ENCODE results near the gene MESP2.

MESP2 gene

GRCh38 chr15:89754361-89755154, 21.6 kb upstream of the MESP2 start:
- no peak for DNase-seq (ENCODE audit: extremely low read depth, low read depth)
- no peak for TF ChIP-seq CTCF (IDR thresholded peaks at IDR 0.05; ENCODE audit: low read depth, low read length, missing control alignments)
- H3K4me3 ChIP-seq (replicated peaks; ENCODE audit: low read depth, low read length), result no peak overlapping the region

DNA sequence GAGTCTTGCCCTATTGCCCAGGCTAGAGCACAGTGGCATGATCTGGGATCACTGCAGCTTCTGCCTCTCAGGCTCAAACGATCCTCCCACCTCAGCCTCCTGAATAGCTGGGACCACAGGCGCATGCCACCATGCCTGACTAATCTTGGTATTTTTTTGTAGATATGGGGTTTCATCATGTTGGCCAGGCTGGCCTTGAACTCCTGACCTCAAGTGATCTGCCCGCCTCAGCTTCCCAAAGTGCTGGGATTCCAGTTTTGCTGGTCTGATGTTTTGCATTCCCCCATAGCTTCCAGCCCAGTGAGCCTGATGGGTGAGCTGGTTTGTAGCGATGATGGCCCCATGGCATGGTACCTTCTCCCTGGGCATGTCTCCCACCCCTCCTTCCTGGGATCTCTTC, 20.4 kb upstream of the MESP2 start:
- TF ChIP-seq CTCF (IDR thresholded peaks at IDR 0.05; ENCODE audit: low read depth, low read length, missing control alignments), result no peak
- no peak for DNase-seq (ENCODE audit: extremely low read depth, low read depth)
- H3K4me3 ChIP-seq (replicated peaks; ENCODE audit: low read depth, low read length), result no peak overlapping the region

- H3K4me3 ChIP-seq (replicated peaks; ENCODE audit: low read depth, low read length), result no peak overlapping the region
- no peak for DNase-seq (ENCODE audit: extremely low read depth, low read depth)
- TF ChIP-seq CTCF (IDR thresholded peaks at IDR 0.05; ENCODE audit: low read depth, low read length, missing control alignments), result no peak
Observed at GRCh38 chr15:89756897-89757296, 19.2 kb upstream of the MESP2 start.

GRCh38 chr15:89758283-89758682, 17.8 kb upstream of the MESP2 start:
- no peak overlapping the region for H3K4me3 ChIP-seq (replicated peaks; ENCODE audit: low read depth, low read length)
- DNase-seq (ENCODE audit: extremely low read depth, low read depth), result no peak
- TF ChIP-seq CTCF (IDR thresholded peaks at IDR 0.05; ENCODE audit: low read depth, low read length, missing control alignments), result no peak

- no peak for DNase-seq (ENCODE audit: extremely low read depth, low read depth)
- no peak overlapping the region for H3K4me3 ChIP-seq (replicated peaks; ENCODE audit: low read depth, low read length)
- no peak for TF ChIP-seq CTCF (IDR thresholded peaks at IDR 0.05; ENCODE audit: low read depth, low read length, missing control alignments)
Observed at GRCh38 chr15:89758981-89759380, 17.2 kb upstream of the MESP2 start.

DNA sequence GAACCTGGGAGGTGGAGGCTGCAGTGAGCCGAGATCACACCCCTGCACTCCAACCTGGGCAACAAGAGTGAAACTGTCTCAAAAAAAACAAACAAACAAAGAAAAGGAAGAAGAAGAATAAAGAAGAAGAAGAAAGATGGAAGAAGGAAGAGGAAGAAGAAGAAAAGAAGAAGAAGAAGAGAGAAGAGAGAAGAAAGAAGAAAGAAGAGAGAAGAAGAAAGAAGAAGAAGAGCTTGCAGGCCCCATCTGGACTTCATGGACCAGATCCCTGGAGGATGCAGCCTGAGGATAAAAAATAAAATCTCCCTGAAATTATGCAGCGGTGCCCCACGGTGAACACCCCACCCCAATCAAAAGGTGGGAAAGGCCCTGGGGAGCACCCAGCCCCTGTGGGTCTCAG, 16.3 kb upstream of the MESP2 start:
- no peak for DNase-seq (ENCODE audit: extremely low read depth, low read depth)
- H3K4me3 ChIP-seq (replicated peaks; ENCODE audit: low read depth, low read length), result no peak overlapping the region
- TF ChIP-seq CTCF (IDR thresholded peaks at IDR 0.05; ENCODE audit: low read depth, low read length, missing control alignments), result no peak

Data from HFF-Myc (cell line).